B cell (primary cell): ENCODE measurements around the gene OR11G2. TPM values are rescaled to one million over a fixed set of nuclear protein-coding genes. Genes with fewer than 3 reads are reported as not detected.
"Not testable (repeated sequence)": the region's sequence is repeated elsewhere in the genome, so short reads cannot be mapped to it uniquely, and the experiment has no call there.

Experiments used
- ATAC-seq: fragments of 200-7000 bp; cut with Tn5 transposase; one replicate; pipeline ENCODE4 v1.10.0; 2021; ENCODE audit warnings: low read depth, mild to moderate bottlenecking, moderate number of reproducible peaks, moderate library complexity
- CTCF ChIA-PET: fragments of 350-600 bp; sonication (Branson Sonifier 250); formaldehyde crosslinking; loops from one replicate; lab custom pipeline; 2021; ENCODE audit warnings: antibody characterized with exemption, inconsistent platforms; lab: Charles Lee
- POLR2A ChIA-PET: fragments of 350-600 bp; sonication (Branson Sonifier 250); formaldehyde crosslinking; loops from one replicate; lab custom pipeline; 2021; ENCODE audit warnings: antibody characterized with exemption; lab: Charles Lee
- DNase-seq: peaks from one replicate; pipeline ENCODE4 v3.0.0; 2013
- H2AFZ ChIP-seq: 2 replicates; pipeline ENCODE4 v1.6.1; 2012; ENCODE audit warnings: mild to moderate bottlenecking, low read depth, low read length; ENCODE audit not compliant: insufficient read depth, poor library complexity, severe bottlenecking
- H3K27ac ChIP-seq, 2 donors: 1 replicate in 1 of 2; 2 replicates in 1 of 2; pipeline ENCODE4 v1.5.1; 2012 to 2013; ENCODE audit warnings: low read length in 2 of 2, mild to moderate bottlenecking in 2 of 2, moderate library complexity in 1 of 2
- H3K27me3 ChIP-seq, 4 experiments: fragments of 200-600 bp in 1 of 4; sonication (generic) in 1 of 4; replicated peaks in 1 of 4; 1 replicate in 2 of 4; 2 replicates in 2 of 4; pipeline versions ENCODE4 v1.6.1 to v1.7.0; 2013 to 2016; ENCODE audit warnings: low read length in 3 of 4, mild to moderate bottlenecking in 2 of 4, mixed read lengths in 1 of 4, moderate library complexity in 1 of 4; ENCODE audit not compliant: insufficient read depth in 4 of 4, control insufficient read depth in 3 of 4; ENCODE audit errors: control extremely low read depth in 1 of 4
- H3K36me3 ChIP-seq, 2 experiments: replicated peaks in 1 of 2; 1 replicate in 1 of 2; 2 replicates in 1 of 2; pipeline versions ENCODE4 v1.6.1 to v1.7.1; 2013; ENCODE audit warnings: low read length in 1 of 2; ENCODE audit not compliant: insufficient read depth in 2 of 2, control insufficient read depth in 1 of 2; ENCODE audit errors: control extremely low read depth in 1 of 2, extremely low read depth in 1 of 2
- H3K4me1 ChIP-seq, 2 donors: fragments of 200-600 bp in 1 of 2; sonication (generic) in 1 of 2; 1 replicate in 1 of 2; 2 replicates in 1 of 2; pipeline versions ENCODE4 v1.5.1 to v1.6.1; 2013 to 2017; ENCODE audit warnings: low read length in 2 of 2; ENCODE audit not compliant: control insufficient read depth in 2 of 2, insufficient read depth in 2 of 2
- H3K4me2 ChIP-seq: replicated peaks from 2 replicates; pipeline ENCODE3; 2012; ENCODE audit warnings: mild to moderate bottlenecking, low read depth, low read length; ENCODE audit not compliant: poor library complexity, severe bottlenecking
- H3K4me3 ChIP-seq, 5 experiments: fragments of 200-600 bp in 1 of 5; sonication (generic) in 1 of 5; 1 replicate in 3 of 5; 2 replicates in 2 of 5; pipeline versions ENCODE4 v1.5.1 to v1.7.0; 2011 to 2016; ENCODE audit warnings: low read length in 4 of 5, mild to moderate bottlenecking in 4 of 5, low read depth in 2 of 5, control low read depth in 1 of 5, moderate library complexity in 1 of 5; ENCODE audit not compliant: insufficient read depth in 1 of 5; ENCODE audit errors: control extremely low read depth in 1 of 5, extremely low read depth in 1 of 5
- H3K79me2 ChIP-seq: fragments of 200-600 bp; sonication (generic); one replicate; pipeline ENCODE4 v1.6.0; 2016; ENCODE audit warnings: low read length; ENCODE audit not compliant: control insufficient read depth, insufficient read depth
- H3K9ac ChIP-seq: fragments of 200-600 bp; sonication (generic); 2 replicates; pipeline ENCODE4 v1.6.1; 2017; ENCODE audit warnings: mild to moderate bottlenecking, low read length, moderate library complexity
- H3K9me3 ChIP-seq, 3 donors: one replicate each; pipeline versions ENCODE4 v1.6.1 to v1.7.1; 2013; ENCODE audit warnings: low read length in 2 of 3; ENCODE audit not compliant: control insufficient read depth in 2 of 3, insufficient read depth in 1 of 3; ENCODE audit errors: control extremely low read depth in 1 of 3
- H4K20me1 ChIP-seq: 2 replicates; pipeline ENCODE4 v1.6.0; 2012; ENCODE audit warnings: mild to moderate bottlenecking, low read length; ENCODE audit not compliant: insufficient read depth, control insufficient read depth, poor library complexity, severe bottlenecking
- H3K27ac Mint-ChIP-seq: one replicate; pipeline ENCODE4 v1.8.0; 2021; ENCODE audit warnings: mixed read lengths
- H3K27me3 Mint-ChIP-seq: one replicate; pipeline ENCODE4 v1.8.0; 2021; ENCODE audit warnings: mixed read lengths
- H3K4me1 Mint-ChIP-seq: one replicate; pipeline ENCODE4 v1.8.0; 2021; ENCODE audit warnings: mixed read lengths
- H3K4me3 Mint-ChIP-seq: one replicate; pipeline ENCODE4 v1.8.0; 2021; ENCODE audit warnings: mixed read lengths
- H3K9me3 Mint-ChIP-seq: one replicate; pipeline ENCODE4 v1.8.0; 2022; ENCODE audit warnings: mixed read lengths; ENCODE audit not compliant: insufficient read depth
- CTCF ChIP-seq: fragments of 200-600 bp; IDR thresholded peaks from one replicate; pipeline ENCODE4 v1.8.0; 2022; ENCODE audit warnings: antibody characterized with exemption, mild to moderate bottlenecking
- EZH2 ChIP-seq: IDR thresholded peaks from 2 replicates; pipeline ENCODE4 v1.6.1; 2012; ENCODE audit warnings: borderline replicate concordance, low read depth, mild to moderate bottlenecking, moderate library complexity, low read length; ENCODE audit not compliant: insufficient read depth, poor library complexity, severe bottlenecking
- WGBS: methylation state at CpG from one replicate; pipeline ENCODE4 v1.1.5; 2013; ENCODE audit warnings: missing lambda C conversion rate; ENCODE audit not compliant: insufficient coverage; 5-methylcytosine and 5-hydroxymethylcytosine counted together
- intact Hi-C: fragments of 100-400 bp; cut with micrococcal nuclease; formaldehyde crosslinking; loops from one replicate; pipeline ENCODE4 v1.10.0; 2022
- polyA plus RNA-seq: library from polyadenylated mRNA; depleted of rRNA; stranded (reverse); fragments of >200 nt; gene quantifications from 2 replicates; pipeline ENCODE4 v1.2.3, GENCODE V29; 2012
- total RNA-seq, 2 donors: library from RNA; stranded (reverse); fragments of 120-200 nt in 1 of 2; gene quantifications; 1 replicate in 1 of 2; 2 replicates in 1 of 2; pipeline versions ENCODE4 v1.2.3 to v1.2.4, GENCODE V29; 2013 to 2022

OR11G2 gene
- total and polyA plus RNA-seq, 2 donors (not counting 1 experiment from before 2014, with no cell fraction given): not detected

GRCh38 chr14:20223410-20223809, 32.7 kb downstream of the OR11G2 start, which contains the start of gene OR11H6:
OR11H6 (plus strand) TSS chr14:20223710; CDS start chr14:20223710, 0 bp downstream.
- H3K27ac ChIP-seq: no peak within 1 kb of the TSS
- no CpG with 5 or more reads among the region's 2 CpGs for WGBS
- no peak for ATAC-seq

GRCh38 chr14:20228681-20229080, 38.0 kb downstream of the OR11G2 start, which contains the start of gene OR11H7:
OR11H7 (plus strand) TSS chr14:20228981.
- H3K4me3 ChIP-seq: no peak within 1 kb of the TSS
- POLR2A ChIA-PET: no interaction called here
- H4K20me1 ChIP-seq: no peaks in the 10 kb centered on the region
- no peak within 1 kb of the TSS for H3K9ac ChIP-seq
- ATAC-seq (no peak), DNase-seq (no peak)
- H3K4me1 ChIP-seq: no peaks in the 10 kb centered on the region
- H3K27me3 ChIP-seq: peaks cover 0 to 3% (median 0%) of the 10 kb centered on the region in 4 experiments
- Mint-ChIP-seq H3K4me1 (no peaks in the 10 kb centered on the region), H3K27me3 (peaks cover 19% of the 10 kb centered on the region), H3K9me3 (peaks cover 9% of the 10 kb centered on the region), H3K27ac (no peak within 1 kb of the TSS), H3K4me3 (no peak within 1 kb of the TSS)
- H2AFZ ChIP-seq: no peak within 1 kb of the TSS
- peaks cover 0 to 2% (median 0%) of the 10 kb centered on the region in 3 donors for H3K9me3 ChIP-seq
- CTCF ChIA-PET: interaction anchor here (0.6 kb wide), 1 partner anchor 37 kb away, joined by 3 read pairs; no protein-coding TSS in a partner anchor
- intact Hi-C loops: no loop called here
- H3K27ac ChIP-seq: no peak within 1 kb of the TSS
- no CpG with 5 or more reads among the region's 1 CpG for WGBS
- no peaks in the 10 kb centered on the region for H3K79me2 ChIP-seq
- H3K36me3 ChIP-seq: no peaks in the 10 kb centered on the region
- TF ChIP-seq EZH2 (no peak), CTCF (no peak)
- H3K4me2 ChIP-seq: no peak within 1 kb of the TSS

More at GRCh38 chr14:20223410-20223809, 32.7 kb downstream of the OR11G2 start, which contains the start of gene OR11H6:
- Histone ChIP-seq H3K9ac (no peak within 1 kb of the TSS), H4K20me1 (no peaks in the 10 kb centered on the region), H2AFZ (no peak within 1 kb of the TSS), H3K9me3 (peaks cover 0 to 2% (median 0%) of the 10 kb centered on the region in 3 donors), H3K4me2 (no peak within 1 kb of the TSS), H3K4me3 (no peak within 1 kb of the TSS), H3K27me3 (peaks cover 0 to 3% (median 0%) of the 10 kb centered on the region in 4 experiments), H3K4me1 (no peaks in the 10 kb centered on the region), H3K36me3 (no peaks in the 10 kb centered on the region), H3K79me2 (no peaks in the 10 kb centered on the region)
- CTCF ChIA-PET: no interaction called here
- H3K4me3 Mint-ChIP-seq: no peak within 1 kb of the TSS
- H3K27ac Mint-ChIP-seq: no peak within 1 kb of the TSS
- no peak for DNase-seq
- POLR2A ChIA-PET: no interaction called here
- intact Hi-C loops: no loop called here
- H3K27me3 Mint-ChIP-seq: peaks cover 14% of the 10 kb centered on the region
- TF ChIP-seq CTCF (no peak), EZH2 (no peak)
- H3K4me1 Mint-ChIP-seq: no peaks in the 10 kb centered on the region
- no peaks in the 10 kb centered on the region for H3K9me3 Mint-ChIP-seq

DNA sequence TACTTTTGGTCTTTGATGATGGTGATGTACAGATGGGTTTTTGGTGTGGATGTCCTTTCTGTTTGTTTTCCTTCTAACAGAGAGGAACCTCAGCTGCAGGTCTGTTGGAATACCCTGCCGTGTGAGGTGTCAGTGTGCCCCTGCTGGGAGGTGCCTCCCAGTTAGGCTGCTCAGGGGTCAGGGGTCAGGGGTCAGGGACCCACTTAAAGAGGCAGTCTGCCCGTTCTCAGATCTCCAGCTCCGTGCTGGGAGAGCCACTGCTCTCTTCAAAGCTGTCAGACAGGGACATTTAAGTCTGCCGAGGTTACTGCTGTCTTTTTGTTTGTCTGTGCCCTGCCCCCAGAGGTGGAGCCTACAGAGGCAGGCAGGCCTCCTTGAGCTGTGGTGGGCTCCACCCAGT, 44.7 kb downstream of the OR11G2 start:
- H2AFZ ChIP-seq, H3K27me3 Mint-ChIP-seq, H3K4me1 Mint-ChIP-seq, DNase-seq, H3K27ac ChIP-seq, H3K4me3 Mint-ChIP-seq, CTCF ChIA-PET, H3K9ac ChIP-seq, H3K27ac Mint-ChIP-seq, H3K79me2 ChIP-seq, intact Hi-C loops, POLR2A ChIA-PET, H3K4me2 ChIP-seq, H4K20me1 ChIP-seq, H3K9me3 Mint-ChIP-seq, H3K4me3 ChIP-seq, ATAC-seq, H3K36me3 ChIP-seq, H3K4me1 ChIP-seq, H3K9me3 ChIP-seq, H3K27me3 ChIP-seq: not testable (repeated sequence)
- 93% methylated on average over 4 of the region's 4 CpGs for WGBS
